RPMI8226 (cell line): ENCODE measurements around the gene BRSK2.

Experiments used
- DNase-seq: peaks from one replicate; pipeline ENCODE4 v3.0.0-alpha.2; 2015

The BRSK2 gene

DNA sequence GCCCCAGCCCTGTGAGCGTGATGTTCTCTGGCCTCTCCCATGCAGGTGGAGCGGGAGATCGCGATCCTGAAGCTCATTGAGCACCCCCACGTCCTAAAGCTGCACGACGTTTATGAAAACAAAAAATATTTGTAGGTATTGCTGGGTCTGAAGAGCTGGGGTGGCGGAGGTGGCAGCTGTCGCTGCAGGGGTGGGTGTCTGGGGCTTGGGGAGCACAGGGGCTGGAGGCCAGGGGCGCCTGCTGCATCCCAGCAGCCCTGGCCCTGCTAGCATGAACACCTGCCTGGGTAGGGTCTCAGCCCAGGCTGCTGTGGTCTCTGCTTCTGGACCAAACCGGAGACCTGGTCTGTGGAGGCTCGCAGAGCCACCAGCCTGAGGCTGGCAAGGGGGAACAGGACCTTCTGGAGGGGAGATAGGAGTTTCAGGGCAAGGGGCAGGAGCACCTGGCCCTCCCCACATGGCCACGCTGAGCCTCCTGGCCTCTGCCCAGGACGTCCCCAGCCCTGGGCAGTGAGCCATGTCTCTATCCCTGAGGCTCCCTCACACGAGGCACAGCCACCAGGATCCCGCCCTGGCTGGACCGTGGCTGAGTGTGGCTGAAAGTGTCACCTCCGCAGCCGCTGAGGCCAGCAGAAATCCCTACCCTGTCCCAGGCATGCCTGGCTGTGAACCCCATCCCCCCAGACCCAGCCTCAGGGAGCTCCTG lies 48.7 kb downstream of the BRSK2 start:
- DNase-seq: no peak

DNA sequence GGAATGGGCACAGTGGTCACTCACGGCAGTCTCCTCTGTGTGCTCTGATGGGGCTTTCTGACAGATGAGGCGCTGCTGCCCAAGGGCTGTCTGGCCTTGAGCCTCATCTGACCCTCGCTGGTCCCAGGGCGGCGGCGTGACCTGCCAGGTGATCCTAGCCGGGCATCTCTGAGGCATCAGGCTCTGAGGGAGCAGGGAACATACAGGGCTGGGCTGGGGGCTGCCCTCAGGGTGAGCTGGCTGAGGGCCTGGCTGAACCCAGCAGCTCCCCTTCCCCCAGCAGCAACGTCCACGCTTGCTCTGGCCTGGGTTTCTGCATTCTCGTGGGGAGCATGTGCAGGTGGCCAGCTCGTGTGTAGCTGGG lies 49.2 kb downstream of the BRSK2 start:
- no peak for DNase-seq

DNA sequence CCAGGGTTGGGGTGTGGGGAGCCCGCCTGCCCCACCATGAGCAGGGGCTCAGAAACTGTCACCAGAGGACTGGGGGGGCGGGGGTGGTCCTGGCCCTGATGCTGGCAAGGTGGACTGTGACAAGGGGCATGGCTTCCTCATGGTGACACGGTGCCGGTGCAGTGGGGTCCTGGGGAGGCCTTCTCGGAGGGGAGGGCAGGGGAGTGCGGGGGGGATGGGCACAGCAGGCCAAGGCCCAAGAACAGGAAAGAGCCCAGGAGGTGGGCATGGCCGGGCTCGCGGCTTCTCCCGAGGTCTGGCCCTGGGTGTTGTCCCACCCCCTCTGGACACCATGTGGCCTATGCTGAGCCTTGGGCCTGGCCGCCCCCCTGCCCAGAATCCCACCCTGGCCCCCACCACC lies 49.6 kb downstream of the BRSK2 start:
- DNase-seq: no peak

DNA sequence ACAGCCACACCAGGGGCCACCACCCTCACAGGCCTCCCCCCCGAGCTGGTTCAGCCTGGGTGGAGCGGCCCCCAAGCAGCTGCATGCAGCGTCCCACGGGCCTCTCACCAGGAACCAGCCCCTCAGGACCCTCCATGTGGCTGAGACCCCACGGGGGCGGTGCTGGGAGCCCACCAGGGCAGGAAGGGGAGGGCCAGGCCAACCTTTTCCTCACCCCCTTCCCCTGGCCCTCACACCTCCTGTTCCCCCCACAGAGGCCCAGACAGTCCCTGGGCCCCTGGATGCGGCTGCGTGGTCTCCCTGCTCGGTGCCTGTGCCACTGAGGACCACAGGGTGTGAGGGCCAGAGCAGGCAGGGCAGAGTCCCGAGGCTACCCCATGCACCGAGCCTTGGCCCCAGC lies 50.3 kb downstream of the BRSK2 start:
- no peak for DNase-seq

DNA sequence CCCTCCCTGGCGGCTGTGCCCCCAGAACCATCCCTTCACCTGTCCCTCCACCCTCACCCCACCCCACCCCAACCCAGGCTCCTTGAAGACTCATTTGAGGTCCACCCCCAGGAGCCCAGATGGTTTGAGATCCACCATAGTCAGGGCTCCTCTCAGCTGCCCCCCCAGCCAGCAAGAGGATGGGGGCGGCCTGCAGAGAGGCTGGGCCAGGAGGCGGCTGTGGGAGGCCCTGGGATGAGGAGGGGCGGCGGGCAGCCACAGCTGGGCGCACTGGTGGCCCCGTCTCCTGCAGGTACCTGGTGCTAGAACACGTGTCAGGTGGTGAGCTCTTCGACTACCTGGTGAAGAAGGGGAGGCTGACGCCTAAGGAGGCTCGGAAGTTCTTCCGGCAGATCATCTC lies 50.8 kb downstream of the BRSK2 start:
- DNase-seq: no peak

DNA sequence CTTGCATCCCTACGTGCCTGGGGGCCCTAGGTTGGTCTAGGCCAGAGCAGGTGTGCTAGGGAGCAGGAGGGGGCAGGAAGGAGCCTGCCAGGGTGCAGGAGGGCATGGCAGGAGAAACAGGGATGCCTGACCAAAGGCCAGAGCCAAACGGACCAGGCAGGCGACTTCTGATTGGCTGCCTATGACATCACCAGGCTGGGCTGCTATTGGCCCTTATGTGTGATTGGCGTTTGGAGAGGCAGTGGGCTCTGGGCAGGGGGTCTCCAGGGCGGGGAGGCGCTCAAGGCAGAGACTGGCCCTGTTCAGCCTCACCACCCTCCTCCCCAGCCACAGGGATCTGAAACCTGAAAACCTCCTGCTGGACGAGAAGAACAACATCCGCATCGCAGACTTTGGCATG lies 52.4 kb downstream of the BRSK2 start:
- DNase-seq: no peak

DNA sequence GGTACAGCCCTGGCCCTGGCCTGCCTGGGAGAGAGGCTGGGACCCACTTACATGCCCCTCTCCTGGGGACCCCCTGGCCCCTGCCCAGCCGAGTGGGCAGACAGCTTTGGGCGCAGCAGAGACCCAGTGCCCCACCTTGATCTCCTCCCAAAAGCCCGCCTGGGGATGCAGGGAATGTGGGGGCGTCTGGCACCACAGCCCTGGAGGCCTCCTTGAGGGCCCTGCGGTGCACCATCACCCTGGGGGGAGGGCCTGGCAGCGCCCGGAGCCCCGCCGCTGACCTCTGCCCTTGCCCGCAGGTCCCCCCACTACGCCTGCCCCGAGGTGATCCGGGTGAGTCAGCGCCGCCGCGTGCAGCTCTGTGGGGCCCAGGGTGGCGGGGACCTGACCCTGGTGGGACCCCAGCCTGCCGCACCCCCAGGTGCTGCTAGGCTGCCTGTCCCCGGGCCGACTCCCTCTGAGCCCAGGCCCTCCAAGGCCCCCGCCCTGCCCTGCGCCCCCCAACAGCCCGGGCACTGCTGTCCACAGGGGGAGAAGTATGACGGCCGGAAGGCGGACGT lies 53.2 kb downstream of the BRSK2 start:
- no peak for DNase-seq

DNA sequence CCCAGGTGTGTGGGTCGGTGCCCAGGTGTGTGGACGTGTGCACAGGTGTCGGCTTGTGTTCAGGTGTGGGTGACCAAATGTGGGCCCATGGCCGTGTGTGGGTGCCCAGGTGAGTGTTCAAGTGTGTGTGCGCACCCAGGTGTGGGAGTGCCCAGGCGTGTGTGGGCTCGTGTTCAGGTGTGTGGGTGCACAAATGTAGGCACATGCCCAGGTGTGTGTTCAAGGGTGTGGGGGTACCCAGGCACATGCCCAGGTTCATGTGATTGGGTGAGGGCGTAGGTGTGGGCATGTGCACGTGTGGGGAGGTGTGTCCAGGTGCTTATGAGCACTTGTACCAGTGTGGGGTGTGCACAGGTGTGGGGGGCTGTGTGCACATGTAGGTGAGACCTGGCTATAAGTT lies 54.0 kb downstream of the BRSK2 start:
- DNase-seq: no peak

DNA sequence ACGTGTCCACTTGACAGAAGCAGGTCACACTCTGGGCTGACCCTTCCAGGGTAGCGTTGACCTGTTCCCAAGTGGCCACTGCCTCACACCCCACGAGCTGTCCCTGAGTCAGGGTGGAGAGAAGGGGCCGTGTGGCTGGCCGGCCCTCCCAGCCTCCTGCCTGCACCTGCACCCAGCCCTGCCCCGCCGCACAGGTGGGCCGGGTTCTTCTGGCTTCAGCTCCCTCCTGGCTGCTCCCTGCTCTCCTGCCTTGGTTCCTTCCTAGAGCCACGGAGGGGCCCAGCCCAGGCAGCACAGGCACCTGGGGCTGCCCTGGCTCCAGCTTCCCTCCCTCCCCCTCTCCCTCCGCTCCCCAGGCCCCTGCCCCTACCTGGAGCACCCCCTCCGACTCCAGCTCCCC lies 54.6 kb downstream of the BRSK2 start:
- DNase-seq: no peak

DNA sequence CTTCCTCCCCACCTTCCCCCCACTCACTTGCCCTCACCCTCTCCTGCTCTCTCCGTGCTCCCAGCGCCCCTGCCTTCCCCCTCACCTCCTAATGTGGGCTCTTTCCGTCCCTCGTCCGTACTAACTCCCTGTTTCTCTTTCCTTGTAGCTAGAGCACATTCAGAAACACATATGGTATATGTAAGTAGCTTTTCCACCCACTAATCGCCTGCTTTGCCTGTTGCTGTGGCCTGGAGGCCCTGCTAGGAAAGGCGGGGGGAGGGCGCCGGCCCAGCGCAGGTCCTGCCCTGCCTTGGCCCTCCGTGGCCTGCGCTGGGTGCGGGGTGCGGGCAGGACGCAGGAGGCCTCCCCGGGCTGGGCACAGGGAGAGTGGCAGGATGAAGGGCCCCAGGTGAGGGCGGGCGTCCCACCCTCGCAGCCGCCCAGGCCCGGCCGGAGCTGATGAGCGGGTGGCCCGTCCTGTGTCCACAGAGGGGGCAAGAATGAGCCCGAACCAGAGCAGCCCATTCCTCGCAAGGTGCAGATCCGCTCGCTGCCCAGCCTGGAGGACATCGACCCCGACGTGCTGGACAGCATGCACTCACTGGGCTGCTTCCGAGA lies 55.2 kb downstream of the BRSK2 start:
- no peak for DNase-seq

DNA sequence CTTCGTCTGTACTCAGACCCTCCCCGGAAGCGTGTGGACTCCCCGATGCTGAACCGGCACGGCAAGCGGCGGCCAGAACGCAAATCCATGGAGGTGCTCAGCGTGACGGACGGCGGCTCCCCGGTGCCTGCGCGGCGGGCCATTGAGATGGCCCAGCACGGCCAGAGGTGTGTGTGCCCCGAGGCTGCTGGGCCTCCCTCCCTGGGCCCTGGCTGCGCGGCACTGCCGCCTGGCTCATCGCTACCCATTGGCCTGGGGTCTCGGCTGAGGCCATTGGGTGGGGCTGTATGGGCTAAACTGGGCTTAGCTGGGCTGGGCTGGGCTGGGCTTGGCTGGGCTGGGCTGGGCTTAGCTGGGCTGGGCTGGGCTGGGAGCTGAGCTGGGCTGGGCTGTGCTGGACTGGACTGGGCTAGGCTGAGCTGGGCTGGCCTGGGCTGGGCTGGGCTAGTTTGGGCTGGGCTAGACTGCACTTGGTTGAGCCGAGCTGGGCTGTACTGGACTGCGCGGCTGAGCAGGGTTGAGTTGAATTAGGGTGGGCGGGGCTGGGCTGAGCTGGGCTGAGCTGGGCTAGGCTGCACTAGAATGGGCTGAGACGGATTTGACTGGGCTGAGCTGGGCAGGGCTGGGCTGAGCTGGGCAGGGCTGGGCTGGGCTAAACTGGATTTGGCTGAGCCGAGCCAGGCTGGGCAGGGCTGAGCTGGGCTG lies 56.2 kb downstream of the BRSK2 start:
- no peak for DNase-seq

DNA sequence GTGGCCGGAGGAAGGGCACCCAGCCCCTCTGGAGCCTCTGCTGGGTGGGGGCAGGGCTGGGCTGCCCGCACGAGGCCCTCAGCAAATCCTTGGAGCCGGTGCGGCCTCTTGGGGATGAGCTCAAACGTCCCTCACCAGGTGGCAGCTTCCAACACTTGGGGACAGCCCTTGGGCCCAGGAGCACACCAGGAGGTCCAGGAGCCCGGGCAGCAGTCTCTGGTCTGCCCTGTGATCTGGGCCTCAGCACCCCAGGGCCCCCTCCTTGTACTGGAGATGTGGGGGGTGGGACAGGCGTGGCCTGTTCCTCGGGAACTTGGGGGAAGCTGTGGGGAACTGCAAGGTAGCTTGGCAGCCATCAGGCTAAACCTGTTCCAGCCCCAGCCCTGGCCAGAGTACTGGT lies 56.9 kb downstream of the BRSK2 start:
- no peak for DNase-seq

DNA sequence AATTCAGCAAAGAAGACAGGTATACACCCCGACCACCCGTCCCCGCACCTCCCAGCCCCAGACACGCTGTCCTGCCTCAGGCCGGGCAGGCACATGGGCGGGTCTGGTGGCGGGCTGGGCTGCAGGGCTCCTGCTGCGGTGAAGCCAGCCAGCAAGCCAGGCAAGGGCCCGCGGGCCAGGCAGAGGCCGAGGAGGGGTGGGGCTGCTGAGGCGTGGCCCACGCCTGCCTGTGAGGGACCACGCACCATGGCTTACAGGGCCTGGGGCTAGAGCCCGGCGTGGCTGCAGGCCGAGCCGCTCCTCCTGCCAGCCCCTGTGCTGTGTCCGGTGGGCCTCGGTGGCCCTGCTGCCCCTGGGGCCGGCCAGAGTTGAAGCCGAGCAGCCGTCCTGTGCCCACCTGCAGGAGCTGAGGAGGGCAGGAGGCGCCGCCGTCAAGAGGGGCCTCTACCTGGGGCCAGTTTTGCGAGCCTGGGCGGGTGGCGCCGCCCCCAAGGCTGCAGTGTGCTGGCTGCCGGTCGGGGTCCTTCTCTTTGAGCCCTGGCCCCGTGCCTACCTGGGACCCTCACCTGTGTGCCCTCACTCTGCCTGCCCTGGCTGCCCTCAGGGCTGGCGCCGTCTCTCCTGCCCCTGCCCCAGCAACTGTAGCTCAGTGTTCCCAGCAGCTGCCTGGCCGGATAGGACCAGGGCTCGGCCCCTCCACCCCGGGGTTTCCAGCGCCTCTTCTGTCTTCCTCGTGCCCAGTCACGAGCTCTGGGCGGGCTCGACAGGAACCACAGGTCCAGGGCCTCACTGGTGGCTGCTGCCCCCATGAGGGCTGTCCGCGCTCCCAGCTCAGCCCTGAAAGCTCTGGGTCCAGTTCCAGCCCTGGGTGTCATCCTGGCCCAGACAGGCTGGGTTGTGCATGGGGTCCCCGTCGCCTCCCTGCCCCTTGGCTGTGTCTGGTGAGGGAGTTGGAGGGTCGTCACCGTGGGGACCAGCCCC lies 58.4 kb downstream of the BRSK2 start:
- peak; percentile 28 for DNase-seq

DNA sequence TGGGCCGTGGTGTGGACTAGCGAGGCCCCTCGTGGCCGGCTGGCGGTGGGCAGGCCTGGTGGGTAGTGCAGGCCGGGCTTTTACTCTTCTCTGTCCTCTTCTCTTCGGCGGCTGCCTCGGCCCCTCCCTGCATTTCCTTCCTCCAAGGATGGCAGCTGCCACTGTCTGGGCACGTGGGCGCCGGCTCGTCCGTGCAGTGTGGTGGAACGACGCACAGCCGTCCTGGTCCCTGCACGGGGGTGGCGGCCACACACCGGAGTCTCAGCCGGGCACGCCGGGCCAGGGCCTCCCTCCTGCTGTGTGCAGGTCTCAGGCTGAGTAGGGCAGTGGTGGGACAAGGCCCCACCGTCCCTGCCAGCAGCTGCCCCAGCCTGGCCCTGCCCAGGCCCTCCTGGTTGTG lies 59.1 kb downstream of the BRSK2 start:
- no peak for DNase-seq

DNA sequence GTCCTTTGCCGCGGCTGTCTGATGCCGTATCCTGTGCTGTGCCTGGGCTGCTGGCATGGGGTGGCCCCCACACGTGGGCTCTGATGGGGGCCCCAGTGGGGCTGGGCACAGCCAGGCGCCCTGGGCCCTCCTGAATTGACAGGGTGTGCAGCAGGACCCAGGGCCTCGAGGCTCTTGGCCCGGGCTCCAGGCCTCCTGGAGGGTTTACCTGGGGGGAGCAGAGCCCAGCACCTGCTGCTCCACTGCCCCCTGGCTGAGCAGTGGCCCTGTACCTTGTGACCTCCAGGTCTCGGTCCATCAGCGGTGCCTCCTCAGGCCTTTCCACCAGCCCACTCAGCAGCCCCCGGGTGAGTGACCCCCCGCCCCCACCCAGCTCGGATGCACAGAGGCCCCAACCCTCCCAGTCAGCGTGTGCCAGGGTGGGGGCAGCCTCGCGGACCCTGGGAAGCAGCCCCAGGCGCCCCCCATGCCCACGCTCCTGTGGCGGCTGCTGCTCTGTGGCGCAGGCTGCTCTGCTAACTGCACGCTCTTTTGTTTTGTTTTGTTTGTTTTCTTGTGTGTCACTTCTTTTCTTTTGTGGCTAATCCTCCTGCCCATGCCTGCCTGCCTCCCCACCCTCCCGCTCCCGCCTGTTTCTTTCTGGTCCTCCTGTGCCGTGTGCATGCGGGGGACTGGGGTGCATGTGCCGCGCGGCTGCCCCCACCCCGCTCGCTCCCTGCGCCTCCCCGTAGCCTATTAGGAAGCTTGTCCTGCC lies 59.9 kb downstream of the BRSK2 start:
- DNase-seq: no peak

DNA sequence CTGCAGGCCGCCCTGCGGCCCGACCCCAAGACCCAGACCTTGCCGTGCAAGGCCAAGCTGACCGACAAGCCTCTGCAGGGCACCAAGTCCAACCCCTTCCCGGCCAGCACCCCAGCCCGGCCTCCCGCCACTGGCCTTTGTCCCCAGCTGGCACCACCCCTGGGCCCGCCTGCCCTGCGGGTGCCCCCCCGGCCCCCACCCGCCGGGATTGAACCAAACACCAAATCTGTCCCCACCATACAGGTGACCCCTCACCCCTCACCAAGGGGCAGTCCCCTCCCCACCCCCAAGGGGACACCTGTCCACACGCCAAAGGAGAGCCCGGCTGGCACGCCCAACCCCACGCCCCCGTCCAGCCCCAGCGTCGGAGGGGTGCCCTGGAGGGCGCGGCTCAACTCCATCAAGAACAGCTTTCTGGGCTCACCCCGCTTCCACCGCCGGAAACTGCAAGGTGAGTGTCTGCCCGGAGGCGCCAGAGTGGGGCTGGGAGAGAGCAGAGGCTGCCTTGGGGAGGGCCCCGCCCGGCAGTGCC lies 60.7 kb downstream of the BRSK2 start:
- DNase-seq: no peak

DNA sequence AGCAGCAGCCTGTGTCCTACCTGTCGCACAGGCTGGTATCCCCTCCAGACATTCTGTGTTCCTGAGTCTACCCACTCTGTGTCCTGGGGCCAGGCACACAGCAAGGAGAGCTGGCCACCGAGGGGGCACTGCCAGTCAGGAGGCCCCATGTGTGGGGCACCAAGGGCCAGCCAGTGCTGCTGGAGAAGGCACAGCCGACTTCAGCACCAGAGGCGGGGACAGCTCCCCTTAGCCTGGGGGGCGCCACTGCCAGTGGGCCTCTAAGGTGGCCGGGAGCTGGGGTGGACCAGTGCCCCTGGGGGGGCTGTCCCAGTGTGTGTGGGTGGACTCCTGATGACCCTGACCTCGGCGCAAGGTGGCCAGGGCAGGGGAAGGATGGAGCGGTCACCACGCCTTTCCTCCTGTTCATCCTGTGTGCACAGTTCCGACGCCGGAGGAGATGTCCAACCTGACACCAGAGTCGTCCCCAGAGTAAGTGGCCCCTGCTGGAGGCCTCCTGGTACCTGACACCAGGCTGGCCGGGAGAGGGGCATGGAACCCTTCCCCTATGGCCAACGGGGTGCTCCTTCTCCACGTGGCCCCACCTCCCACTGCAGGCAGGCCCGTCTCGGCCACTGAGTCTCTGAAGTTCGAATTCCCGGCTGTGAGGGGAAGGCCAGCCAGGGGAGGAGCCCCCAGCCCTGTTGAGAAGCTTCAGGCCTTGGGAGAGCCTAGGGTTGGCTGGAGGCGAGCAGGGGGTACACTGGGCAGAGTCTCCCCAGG lies 61.4 kb downstream of the BRSK2 start:
- DNase-seq: peak; percentile 31

DNA sequence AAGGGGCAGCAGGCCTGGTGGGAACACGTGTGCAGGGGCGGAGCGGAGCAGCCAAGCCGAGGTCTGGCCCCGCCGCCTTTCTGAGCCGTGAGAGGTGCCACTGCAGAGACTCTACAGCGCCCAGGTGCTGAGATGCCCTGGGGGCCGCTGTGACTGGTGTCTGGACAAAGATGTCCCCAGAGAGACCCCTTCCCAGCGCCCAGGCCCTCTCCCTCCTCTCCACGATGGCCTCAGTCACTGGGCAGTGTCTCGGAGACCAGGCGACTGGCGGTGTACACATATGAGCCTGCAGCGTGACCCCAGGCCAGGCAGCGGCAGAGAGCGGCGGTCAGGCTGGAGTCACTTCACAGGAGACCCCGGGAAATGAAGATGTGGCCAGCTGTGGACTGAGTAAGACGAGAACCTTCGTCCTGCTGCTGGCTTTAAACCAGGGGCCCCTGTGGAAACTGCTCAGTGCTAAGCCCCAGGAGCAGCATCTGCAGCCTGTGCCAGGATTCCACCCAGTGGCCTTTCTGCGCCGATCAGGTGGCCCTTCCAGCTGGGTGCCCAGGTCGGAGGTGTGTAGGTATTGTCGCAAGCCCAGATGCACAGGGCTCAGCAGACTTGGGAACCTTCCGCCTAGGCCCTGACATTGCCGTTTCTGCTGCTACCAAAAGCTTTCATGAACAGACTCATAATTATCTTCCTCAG lies 62.2 kb downstream of the BRSK2 start:
- DNase-seq: no peak

DNA sequence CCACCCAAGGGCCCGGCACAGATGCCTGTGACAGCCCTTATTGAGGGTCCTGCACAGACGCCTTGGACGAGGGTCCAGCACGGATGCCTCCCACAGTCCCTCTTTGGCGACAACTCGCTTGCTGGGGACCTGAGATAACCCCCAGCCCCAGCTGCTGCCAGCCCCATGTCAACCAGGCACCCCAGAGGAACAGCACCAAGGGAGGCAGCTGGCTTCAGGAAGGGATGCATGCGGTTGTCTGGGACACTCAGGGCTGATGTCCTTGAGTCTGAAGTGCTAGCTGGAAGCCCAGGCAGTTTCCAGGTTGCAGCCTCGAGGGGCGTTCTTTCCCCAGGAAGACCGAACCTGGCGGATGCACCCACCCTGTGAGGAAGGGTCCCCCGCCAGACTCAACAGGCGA lies 63.0 kb downstream of the BRSK2 start:
- no peak for DNase-seq

DNA sequence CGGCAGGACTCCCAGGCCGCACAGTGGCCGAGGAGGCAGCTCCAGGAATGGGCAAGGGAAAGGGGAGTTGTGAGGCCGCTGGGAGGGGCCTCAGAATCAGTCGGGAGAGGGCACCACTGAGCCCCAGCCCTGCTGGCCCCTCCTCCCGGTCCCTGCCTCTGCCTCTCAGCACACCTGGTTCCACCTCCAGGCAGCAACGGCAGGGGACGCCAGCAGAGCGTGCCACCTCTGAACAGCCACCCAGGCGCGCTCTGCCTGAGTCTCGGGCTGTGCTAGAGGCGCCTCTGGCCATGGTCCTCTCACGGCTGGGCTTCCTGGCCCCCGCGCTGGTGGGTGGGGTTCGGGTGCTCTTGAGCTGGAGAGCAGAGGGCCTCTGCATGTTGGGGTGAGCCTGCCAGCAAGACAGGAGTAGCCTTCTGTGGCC lies 63.9 kb downstream of the BRSK2 start:
- peak; percentile 67 for DNase-seq
